Measurements from ENCODE around the gene KRTAP4-7.

Gene KRTAP4-7

GRCh38 chr17:41133880-41134735 is 50.2 kb downstream of the KRTAP4-7 start:
- TF ChIP-seq, protein P1, sequence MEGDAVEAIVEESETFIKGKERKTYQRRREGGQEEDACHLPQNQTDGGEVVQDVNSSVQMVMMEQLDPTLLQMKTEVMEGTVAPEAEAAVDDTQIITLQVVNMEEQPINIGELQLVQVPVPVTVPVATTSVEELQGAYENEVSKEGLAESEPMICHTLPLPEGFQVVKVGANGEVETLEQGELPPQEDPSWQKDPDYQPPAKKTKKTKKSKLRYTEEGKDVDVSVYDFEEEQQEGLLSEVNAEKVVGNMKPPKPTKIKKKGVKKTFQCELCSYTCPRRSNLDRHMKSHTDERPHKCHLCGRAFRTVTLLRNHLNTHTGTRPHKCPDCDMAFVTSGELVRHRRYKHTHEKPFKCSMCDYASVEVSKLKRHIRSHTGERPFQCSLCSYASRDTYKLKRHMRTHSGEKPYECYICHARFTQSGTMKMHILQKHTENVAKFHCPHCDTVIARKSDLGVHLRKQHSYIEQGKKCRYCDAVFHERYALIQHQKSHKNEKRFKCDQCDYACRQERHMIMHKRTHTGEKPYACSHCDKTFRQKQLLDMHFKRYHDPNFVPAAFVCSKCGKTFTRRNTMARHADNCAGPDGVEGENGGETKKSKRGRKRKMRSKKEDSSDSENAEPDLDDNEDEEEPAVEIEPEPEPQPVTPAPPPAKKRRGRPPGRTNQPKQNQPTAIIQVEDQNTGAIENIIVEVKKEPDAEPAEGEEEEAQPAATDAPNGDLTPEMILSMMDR (IDR thresholded peaks at IDR 0.05; ENCODE audit: low read depth, low read length) = no peak
- Histone ChIP-seq H3K4me1 (no peaks in the 10 kb centered on the region), H3K36me3 (no peaks in the 10 kb centered on the region), H3K27me3 (peaks cover 24% of the 10 kb centered on the region), H3K4me3 (ENCODE audit: low read depth, low read length) (no peak overlapping the region), H3K9me3 (no peaks in the 10 kb centered on the region)
- DNase-seq = no peak

All from BE2C (cell line).